H1 (cell line): ENCODE results near the gene SRSF3. TPM values are rescaled to one million over a fixed set of nuclear protein-coding genes. Genes with fewer than 3 reads are reported as not detected.

Source experiments
- CTCF ChIA-PET: fragments of 300-600 bp; sonication (Branson Sonifier 250); formaldehyde crosslinking; loops from one replicate; lab custom pipeline; 2021; ENCODE audit not compliant: partially characterized antibody; lab: Charles Lee
- POLR2A ChIA-PET: fragments of 300-600 bp; sonication (Branson Sonifier 250); formaldehyde crosslinking; loops from one replicate; lab custom pipeline; 2021; ENCODE audit warnings: inconsistent platforms; ENCODE audit not compliant: partially characterized antibody; lab: Charles Lee
- DNase-seq, 2 experiments: peaks; one replicate each; pipeline versions ENCODE4 v3.0.0 to v3.0.0-alpha.2; 2010 to 2022; ENCODE audit warnings: low spot score in 2 of 2, low read depth in 1 of 2, mixed read lengths in 1 of 2
- FAIRE-seq: peaks from 2 replicates; lab custom pipeline; 2011; peaks lifted over from hg19 to GRCh38; lab: Jason Lieb, UNC
- H2AFZ ChIP-seq: 2 replicates; pipeline ENCODE4 v1.8.1; 2012; ENCODE audit warnings: low read length, inconsistent platforms
- H2AK5ac ChIP-seq: 2 replicates; pipeline ENCODE4 v1.6.1; 2013; ENCODE audit warnings: low read depth, low read length
- H2BK120ac ChIP-seq: replicated peaks from 2 replicates; pipeline ENCODE3; 2013; ENCODE audit warnings: low read depth, low read length, inconsistent platforms
- H2BK12ac ChIP-seq: 2 replicates; pipeline ENCODE4 v1.6.1; 2013; ENCODE audit warnings: low read depth, low read length
- H2BK15ac ChIP-seq: 2 replicates; pipeline ENCODE4 v1.6.1; 2013; ENCODE audit warnings: low read length
- H2BK20ac ChIP-seq: 2 replicates; pipeline ENCODE4 v1.6.1; 2013; ENCODE audit warnings: low read length
- H2BK5ac ChIP-seq: 2 replicates; pipeline ENCODE4 v1.6.1; 2013; ENCODE audit warnings: low read depth, low read length
- H3K14ac ChIP-seq: 2 replicates; pipeline ENCODE4 v1.6.1; 2013; ENCODE audit warnings: inconsistent platforms; ENCODE audit not compliant: insufficient read length
- H3K18ac ChIP-seq: 2 replicates; pipeline ENCODE4 v1.6.1; 2013; ENCODE audit warnings: low read length; ENCODE audit errors: extremely low read depth
- H3K23ac ChIP-seq: 2 replicates; pipeline ENCODE4 v1.6.1; 2013; ENCODE audit warnings: inconsistent platforms; ENCODE audit not compliant: insufficient read length
- H3K23me2 ChIP-seq: 2 replicates; pipeline ENCODE4 v1.6.1; 2013; ENCODE audit warnings: low read depth, low read length
- H3K27ac ChIP-seq: 2 replicates; pipeline ENCODE4 v1.6.1; 2011; ENCODE audit warnings: low read depth, low read length, inconsistent platforms
- H3K27me3 ChIP-seq, 4 experiments: replicated peaks in 1 of 4; 1 replicate in 1 of 4; 2 replicates in 3 of 4; pipeline versions ENCODE4 v1.6.1 to v1.8.1; 2011 to 2013; ENCODE audit warnings: low read length in 3 of 4, mild to moderate bottlenecking in 3 of 4, inconsistent platforms in 2 of 4, mixed read lengths in 2 of 4, moderate library complexity in 1 of 4; ENCODE audit not compliant: control insufficient read depth in 3 of 4, insufficient read depth in 3 of 4; ENCODE audit errors: extremely low read depth in 1 of 4
- H3K36me3 ChIP-seq, 4 experiments: 2 replicates each; pipeline versions ENCODE4 v1.6.1 to v1.8.1; 2011 to 2013; ENCODE audit warnings: mild to moderate bottlenecking in 4 of 4, low read length in 3 of 4, moderate library complexity in 2 of 4, control low read depth in 1 of 4, inconsistent platforms in 1 of 4; ENCODE audit not compliant: insufficient read depth in 4 of 4, control insufficient read depth in 2 of 4
- H3K4ac ChIP-seq: replicated peaks from 2 replicates; pipeline ENCODE3; 2013; ENCODE audit warnings: low read length, low read depth, mixed read lengths, inconsistent platforms; ENCODE audit not compliant: insufficient read length
- H3K4me1 ChIP-seq, 4 experiments: replicated peaks in 1 of 4; 1 replicate in 1 of 4; 2 replicates in 3 of 4; pipeline versions ENCODE4 v1.6.1 to v1.8.1; 2011 to 2013; ENCODE audit warnings: low read length in 3 of 4, inconsistent platforms in 2 of 4, mixed read lengths in 1 of 4; ENCODE audit not compliant: insufficient read depth in 4 of 4, control insufficient read depth in 3 of 4
- H3K4me2 ChIP-seq, 2 experiments: 2 replicates each; pipeline versions ENCODE4 v1.6.1 to v1.8.1; 2011 to 2013; ENCODE audit warnings: low read depth in 2 of 2, low read length in 2 of 2, control low read depth in 1 of 2, inconsistent platforms in 1 of 2, mild to moderate bottlenecking in 1 of 2; ENCODE audit not compliant: insufficient read depth in 1 of 2
- H3K4me3 ChIP-seq, 4 experiments: fragments of 200-600, 300-600 bp in 1 of 4; sonication (generic), shearing (Covaris generic), sonication (Bioruptor Twin) in 1 of 4; 2 replicates each; pipeline versions ENCODE4 v1.5.1 to v1.8.1; 2011 to 2016; ENCODE audit warnings: low read length in 4 of 4, low read depth in 3 of 4, control low read depth in 2 of 4, inconsistent platforms in 2 of 4, mild to moderate bottlenecking in 2 of 4, mixed read lengths in 1 of 4, moderate library complexity in 1 of 4; ENCODE audit not compliant: insufficient read depth in 2 of 4; ENCODE audit errors: extremely low read depth in 1 of 4
- H3K56ac ChIP-seq: replicated peaks from 2 replicates; pipeline ENCODE3; 2013; ENCODE audit warnings: low read depth, mild to moderate bottlenecking, mixed read lengths, low read length, inconsistent platforms; ENCODE audit not compliant: insufficient read length
- H3K79me1 ChIP-seq: 2 replicates; pipeline ENCODE4 v1.6.1; 2013; ENCODE audit warnings: low read depth, low read length, control low read depth
- H3K79me2 ChIP-seq, 2 experiments: 2 replicates each; pipeline versions ENCODE4 v1.6.1 to v1.8.1; 2012 to 2013; ENCODE audit warnings: low read length in 2 of 2, mild to moderate bottlenecking in 2 of 2, inconsistent platforms in 1 of 2; ENCODE audit not compliant: insufficient read depth in 2 of 2, control insufficient read depth in 1 of 2
- H3K9ac ChIP-seq, 4 experiments: replicated peaks in 1 of 4; 1 replicate in 1 of 4; 2 replicates in 3 of 4; pipeline versions ENCODE4 v1.6.1 to v1.8.1; 2011 to 2013; ENCODE audit warnings: low read depth in 3 of 4, low read length in 3 of 4, control low read depth in 2 of 4, mild to moderate bottlenecking in 2 of 4, moderate library complexity in 2 of 4, inconsistent platforms in 1 of 4; ENCODE audit errors: extremely low read depth in 1 of 4
- H3K9me3 ChIP-seq, 2 experiments: 2 replicates each; pipeline versions ENCODE4 v1.6.1 to v1.8.1; 2012 to 2013; ENCODE audit warnings: mild to moderate bottlenecking in 2 of 2, moderate library complexity in 2 of 2, control low read depth in 1 of 2, inconsistent platforms in 1 of 2, low read depth in 1 of 2, low read length in 1 of 2, mixed read lengths in 1 of 2; ENCODE audit not compliant: insufficient read depth in 2 of 2
- H4K20me1 ChIP-seq, 2 experiments: replicated peaks in 1 of 2; 2 replicates each; pipeline versions ENCODE3 to v1.8.1; 2011 to 2013; ENCODE audit warnings: inconsistent platforms in 2 of 2, low read length in 2 of 2, mild to moderate bottlenecking in 1 of 2; ENCODE audit not compliant: insufficient read depth in 2 of 2, control insufficient read depth in 1 of 2
- H4K5ac ChIP-seq: 2 replicates; pipeline ENCODE4 v1.6.1; 2013; ENCODE audit warnings: low read length, low read depth, mixed read lengths, inconsistent platforms; ENCODE audit not compliant: insufficient read length
- H4K8ac ChIP-seq: 2 replicates; pipeline ENCODE4 v1.8.0; 2013; ENCODE audit warnings: mild to moderate bottlenecking, moderate library complexity, low read length, inconsistent platforms; ENCODE audit not compliant: insufficient read depth; ENCODE audit errors: extremely low read depth
- H4K91ac ChIP-seq: replicated peaks from 2 replicates; pipeline ENCODE3; 2013; ENCODE audit warnings: low read length, mixed read lengths, inconsistent platforms; ENCODE audit not compliant: insufficient read length
- CEBPB ChIP-seq: IDR thresholded peaks from 2 replicates; pipeline ENCODE4 v1.6.1; 2012; ENCODE audit warnings: low read depth, low read length
- FOSL1 ChIP-seq: IDR thresholded peaks from 2 replicates; pipeline ENCODE4 v1.6.1; 2011; ENCODE audit warnings: mild to moderate bottlenecking, low read depth, low read length, moderate library complexity; ENCODE audit not compliant: insufficient read depth
- POLR2A ChIP-seq, 2 experiments: IDR thresholded peaks; 1 replicate in 1 of 2; 2 replicates in 1 of 2; pipeline ENCODE4 v1.6.1; 2011; ENCODE audit warnings: low read depth in 2 of 2, low read length in 2 of 2, mild to moderate bottlenecking in 2 of 2; ENCODE audit errors: control extremely low read depth in 1 of 2
- POLR2AphosphoS5 ChIP-seq: IDR thresholded peaks from 2 replicates; pipeline ENCODE4 v1.6.1; 2011; ENCODE audit warnings: low read depth, low read length
- TCF12 ChIP-seq: IDR thresholded peaks from 2 replicates; pipeline ENCODE4 v1.6.1; 2011; ENCODE audit warnings: low read depth, mild to moderate bottlenecking, low read length
- WGBS, 2 experiments: shearing (Covaris generic) in 1 of 2; methylation state at CpG; one replicate each; pipeline versions ENCODE4 v1.1.6 to v1.1.7; 2013 to 2015; ENCODE audit warnings: low lambda C conversion rate in 2 of 2, mixed read lengths in 2 of 2, inconsistent platforms in 1 of 2, low coverage in 1 of 2, missing lambda C conversion rate in 1 of 2; ENCODE audit not compliant: insufficient replicate concordance in 2 of 2, insufficient coverage in 1 of 2, insufficient read length in 1 of 2; ENCODE audit errors: extremely low coverage in 1 of 2, missing lambda C conversion rate in 1 of 2; 5-methylcytosine and 5-hydroxymethylcytosine counted together
- polyA plus RNA-seq, 7 experiments: library from polyadenylated mRNA; depleted of rRNA in 3 of 7; stranded (reverse) in 5 of 7; unstranded in 2 of 7; fragments of >200 nt in 5 of 7; fragments of 200-250 nt in 2 of 7; gene quantifications; 1 replicate in 5 of 7; 2 replicates in 1 of 7; 4 replicates in 1 of 7; pipeline versions ENCODE4 v1.2.1 to v1.2.3, GENCODE V29; 2011 to 2013; ENCODE audit warnings: missing spikeins in 2 of 7, mixed read lengths in 2 of 7
- total RNA-seq: library from RNA; stranded (reverse); fragmentation: NEBNext Ultra II Directional; extraction: Animal tissue kit (Norgen Biotek cat#: 25700); gene quantifications from 2 replicates; pipeline ENCODE4 v1.2.1, GENCODE V29; 2021

SRSF3 gene
- total and polyA plus RNA-seq, 2 of the 8 experiments (the other 6 are each of a cell fraction or from before 2014, with no cell fraction given) = 471 to 689 TPM

GRCh38 chr6:36594816-36595643 lies 868 bp downstream of the SRSF3 start:
- H3K14ac ChIP-seq = no peak overlapping the region
- H3K79me1 ChIP-seq = no peaks in the 10 kb centered on the region
- peak overlapping the region; percentile 97 for H3K27ac ChIP-seq
- H2BK120ac ChIP-seq = peak overlapping the region; percentile 59
- H3K9me3 ChIP-seq = no peaks in the 10 kb centered on the region
- FAIRE-seq = no peak
- H2BK5ac ChIP-seq = peak overlapping the region; percentile 91; the same call in 1 of the 2 replicates
- H3K9ac ChIP-seq = peak overlapping the region; percentile 98 to 100 (median 99)
- H4K91ac ChIP-seq = no peak overlapping the region
- no peak overlapping the region for H4K8ac ChIP-seq
- POLR2A ChIA-PET = interaction anchor here (0.5 to 13.4 kb wide), 32 partner anchors 9 to 1422 kb away, joined by 3 to 386 read pairs (median 3); partner anchors contain the start of gene CDKN1A
- H2BK15ac ChIP-seq = no peak overlapping the region
- H2AK5ac ChIP-seq = no peak overlapping the region
- no peak overlapping the region for H2BK12ac ChIP-seq
- WGBS, 2 experiments = 1% methylated on average over 15 of the region's 15 CpGs; no CpG with 5 or more reads in 1 of the 2 experiments
- H3K18ac ChIP-seq = no peak overlapping the region
- no peaks in the 10 kb centered on the region for H3K27me3 ChIP-seq
- H2BK20ac ChIP-seq = no peak overlapping the region
- H3K4me1 ChIP-seq = peaks cover 0 to 3% (median 1%) of the 10 kb centered on the region in 4 experiments; a peak in 3 of 7 replicates
- DNase-seq = no peak
- H3K4me3 ChIP-seq = peak overlapping the region; percentile 93 to 100 (median 96)
- no peak overlapping the region for H2AFZ ChIP-seq
- peak overlapping the region; percentile 69 to 79 for H3K4me2 ChIP-seq
- peaks cover 51 to 59% of the 10 kb centered on the region in 2 experiments for H3K79me2 ChIP-seq
- H3K23ac ChIP-seq = no peak overlapping the region
- peaks cover 27 to 52% (median 32%) of the 10 kb centered on the region in 4 experiments for H3K36me3 ChIP-seq
- H4K20me1 ChIP-seq = peaks cover 30 to 42% of the 10 kb centered on the region in 2 experiments
- peak overlapping the region; percentile 94 for H3K56ac ChIP-seq
- H4K5ac ChIP-seq = peak overlapping the region; percentile 84
- peaks cover 4% of the 10 kb centered on the region; the same call in 1 of the 2 replicates for H3K23me2 ChIP-seq
- peak overlapping the region; percentile 79 for H3K4ac ChIP-seq
- CTCF ChIA-PET = interaction anchor here (1.2 kb wide), 1 partner anchor 9 kb away, joined by 3 read pairs; no protein-coding TSS in a partner anchor
- TF ChIP-seq POLR2AphosphoS5 (peak; percentile 77; the same call in 1 of the 2 replicates), FOSL1 (no peak), POLR2A (IDR thresholded peaks at IDR 0.05; ENCODE audit: control extremely low read depth in 1 of 2, low read depth in 2 of 2, low read length in 2 of 2) (peak; percentile 26 to 59), CEBPB (peak; percentile 52; the same call in 1 of the 2 replicates), TCF12 (no peak)
